WTC11 (cell line): Measurements from ENCODE around the gene ZNF629. TPM values are rescaled to one million over a fixed set of nuclear protein-coding genes. Genes with fewer than 3 reads are reported as not detected.

ENCODE experiments used
- ATAC-seq: fragments of 200-7000 bp; cut with Tn5 transposase; 2 replicates; pipeline ENCODE4 v1.10.0; 2021; ENCODE audit warnings: mild to moderate bottlenecking, moderate library complexity
- CTCF ChIA-PET: fragments of 300-600 bp; sonication (Branson Sonifier 250); formaldehyde crosslinking; loops from one replicate; lab custom pipeline; 2021; ENCODE audit warnings: antibody characterized with exemption; lab: Charles Lee
- POLR2A ChIA-PET: fragments of 350-600 bp; sonication (Branson Sonifier 250); formaldehyde crosslinking; loops from one replicate; lab custom pipeline; 2021; ENCODE audit warnings: antibody characterized with exemption; lab: Charles Lee
- DNase-seq: peaks from one replicate; pipeline ENCODE4 v3.0.0; 2021; ENCODE audit warnings: low spot score
- H3K27ac Mint-ChIP-seq: 2 replicates; pipeline ENCODE4 v1.8.0; 2021; ENCODE audit warnings: mixed read lengths
- H3K27me3 Mint-ChIP-seq: 2 replicates; pipeline ENCODE4 v1.8.0; 2021; ENCODE audit warnings: low read depth, mild to moderate bottlenecking, moderate library complexity, mixed read lengths
- H3K36me3 Mint-ChIP-seq: 2 replicates; pipeline ENCODE4 v1.8.0; 2021; ENCODE audit warnings: mixed read lengths
- H3K4me1 Mint-ChIP-seq: 2 replicates; pipeline ENCODE4 v1.8.0; 2022; ENCODE audit warnings: mixed read lengths
- H3K4me3 Mint-ChIP-seq: 2 replicates; pipeline ENCODE4 v1.8.0; 2021; ENCODE audit warnings: mild to moderate bottlenecking, moderate library complexity, mixed read lengths
- H3K9me3 Mint-ChIP-seq: 2 replicates; pipeline ENCODE4 v1.8.0; 2021; ENCODE audit warnings: mixed read lengths
- ATF1 ChIP-seq: sonication (generic); formaldehyde crosslinking; IDR thresholded peaks from 2 replicates; pipeline ENCODE4 v1.8.1; 2023; ENCODE audit warnings: mild to moderate bottlenecking, moderate library complexity, missing genetic modification reagents
- CREB1 ChIP-seq: sonication (generic); formaldehyde crosslinking; IDR thresholded peaks from 2 replicates; pipeline ENCODE4 v1.8.0; 2023; ENCODE audit warnings: mild to moderate bottlenecking, missing genetic modification reagents
- ELF4 ChIP-seq: sonication (generic); formaldehyde crosslinking; IDR thresholded peaks from 2 replicates; pipeline ENCODE4 v1.8.1; 2022; ENCODE audit warnings: low read depth, mild to moderate bottlenecking, moderate library complexity, missing genetic modification reagents
- ESRRA ChIP-seq: sonication (generic); formaldehyde crosslinking; IDR thresholded peaks from 2 replicates; pipeline ENCODE4 v1.8.1; 2022; ENCODE audit warnings: mild to moderate bottlenecking, missing genetic modification reagents, borderline replicate concordance
- FOXJ3 ChIP-seq: sonication (generic); formaldehyde crosslinking; IDR thresholded peaks from 2 replicates; pipeline ENCODE4 v1.9.0; 2021; ENCODE audit warnings: missing genetic modification reagents, mild to moderate bottlenecking, borderline replicate concordance
- FOXK1 ChIP-seq: sonication (generic); formaldehyde crosslinking; IDR thresholded peaks from 2 replicates; pipeline ENCODE4 v1.8.0; 2022; ENCODE audit warnings: mild to moderate bottlenecking, moderate library complexity, missing genetic modification reagents
- FOXP1 ChIP-seq: sonication (generic); formaldehyde crosslinking; IDR thresholded peaks from 2 replicates; pipeline ENCODE4 v1.8.0; 2022; ENCODE audit warnings: missing genetic modification reagents, mild to moderate bottlenecking, moderate library complexity, borderline replicate concordance
- MXD4 ChIP-seq: fragments of 250-450 bp; sonication (Bioruptor Pico); IDR thresholded peaks from 2 replicates; pipeline ENCODE4 v1.8.0; 2021; ENCODE audit warnings: mild to moderate bottlenecking, moderate library complexity, borderline replicate concordance
- NFYB ChIP-seq: sonication (generic); formaldehyde crosslinking; conservative IDR thresholded peaks from 2 replicates; pipeline ENCODE4 v1.8.0; 2022; ENCODE audit warnings: low read depth, missing genetic modification reagents
- NR2C2 ChIP-seq: sonication (generic); formaldehyde crosslinking; IDR thresholded peaks from 2 replicates; pipeline ENCODE4 v1.8.0; 2022; ENCODE audit warnings: mild to moderate bottlenecking, missing genetic modification reagents
- NR3C1 ChIP-seq: sonication (generic); formaldehyde crosslinking; conservative IDR thresholded peaks from 2 replicates; pipeline ENCODE4 v1.8.1; 2023; ENCODE audit warnings: low read depth, mild to moderate bottlenecking, missing genetic modification reagents
- RELA ChIP-seq: sonication (generic); formaldehyde crosslinking; IDR thresholded peaks from 2 replicates; pipeline ENCODE4 v1.8.1; 2022; ENCODE audit warnings: missing genetic modification reagents, mild to moderate bottlenecking, borderline replicate concordance
- ZNF317 ChIP-seq: sonication (generic); formaldehyde crosslinking; IDR thresholded peaks from 2 replicates; pipeline ENCODE4 v1.8.1; 2023; ENCODE audit warnings: low read depth, mild to moderate bottlenecking, moderate library complexity, missing genetic modification reagents, borderline replicate concordance
- ZNF396 ChIP-seq: fragments of 250-450 bp; sonication (Bioruptor Pico); IDR thresholded peaks from 2 replicates; pipeline ENCODE4 v1.8.0; 2021; ENCODE audit warnings: mild to moderate bottlenecking, moderate library complexity, borderline replicate concordance
- ZNF416 ChIP-seq: fragments of 250-450 bp; sonication (Bioruptor Pico); IDR thresholded peaks from 2 replicates; pipeline ENCODE4 v1.9.0; 2021; ENCODE audit warnings: mild to moderate bottlenecking, inconsistent platforms
- total RNA-seq: library from RNA; stranded (reverse); gene quantifications from 3 replicates; pipeline ENCODE4 v1.2.3, GENCODE V29; 2021
- TF ChIP-seq, protein P1 (sequence below): sonication (generic); formaldehyde crosslinking; IDR thresholded peaks from 2 replicates; pipeline ENCODE4 v1.8.0; 2022; ENCODE audit warnings: mild to moderate bottlenecking, missing genetic modification reagents
- TF ChIP-seq, protein P2 (sequence below): sonication (generic); formaldehyde crosslinking; IDR thresholded peaks from 2 replicates; pipeline ENCODE4 v1.8.1; 2022; ENCODE audit warnings: mild to moderate bottlenecking, moderate library complexity, missing genetic modification reagents
- TF ChIP-seq, protein P3 (sequence below): sonication (generic); formaldehyde crosslinking; IDR thresholded peaks from 2 replicates; pipeline ENCODE4 v1.8.1; 2023; ENCODE audit warnings: mild to moderate bottlenecking, missing genetic modification reagents, borderline replicate concordance
- TF ChIP-seq, protein P4 (sequence below): sonication (generic); formaldehyde crosslinking; IDR thresholded peaks from 2 replicates; pipeline ENCODE4 v1.8.1; 2023; ENCODE audit warnings: mild to moderate bottlenecking, missing genetic modification reagents, moderate library complexity
- TF ChIP-seq, protein P5 (sequence below): sonication (generic); formaldehyde crosslinking; IDR thresholded peaks from 2 replicates; pipeline ENCODE4 v1.8.1; 2023; ENCODE audit warnings: mild to moderate bottlenecking, moderate library complexity, missing genetic modification reagents
- TF ChIP-seq, protein P6 (sequence below): sonication (generic); formaldehyde crosslinking; IDR thresholded peaks from 2 replicates; pipeline ENCODE4 v1.8.0; 2022; ENCODE audit warnings: mild to moderate bottlenecking, missing genetic modification reagents
- TF ChIP-seq, protein P7 (sequence below): sonication (generic); formaldehyde crosslinking; IDR thresholded peaks from 2 replicates; pipeline ENCODE4 v1.8.1; 2022; ENCODE audit warnings: missing genetic modification reagents, borderline replicate concordance

ZNF629 gene
- total RNA-seq, 1 experiment from 2014 or later: 20.0 TPM

DNA sequence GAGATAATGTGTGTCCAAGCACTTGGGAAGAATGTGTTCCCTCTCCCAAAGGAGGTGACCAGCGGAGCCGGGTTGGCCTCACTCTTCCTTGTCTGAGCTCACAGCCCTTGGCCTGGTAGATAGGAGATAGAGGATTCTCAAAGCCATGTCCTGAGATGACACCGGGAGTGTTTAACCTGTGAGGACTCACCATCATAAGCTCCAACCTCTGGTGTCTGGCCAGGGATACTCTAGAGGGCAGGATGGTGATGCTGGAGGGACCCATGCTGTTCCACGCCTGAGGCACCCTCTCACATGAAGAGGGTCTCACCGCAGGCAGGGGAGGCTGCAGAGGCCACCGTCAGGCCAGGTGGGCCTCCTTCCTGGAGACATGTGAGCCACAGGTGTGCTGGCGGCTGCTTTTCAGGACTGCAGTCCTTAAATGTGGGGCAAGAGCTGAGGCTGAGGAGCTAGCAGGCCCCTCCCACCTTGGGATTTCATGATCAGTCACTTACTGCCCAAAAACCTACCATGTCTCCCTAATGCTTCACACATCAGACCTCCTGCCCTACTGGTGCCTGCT, 6.6 kb upstream of the ZNF629 start:
- Mint-ChIP-seq H3K36me3 (no peaks in the 10 kb centered on the region), H3K4me3 (no peak overlapping the region), H3K9me3 (no peaks in the 10 kb centered on the region), H3K27me3 (peaks cover 32% of the 10 kb centered on the region), H3K4me1 (0 out of 2 replicates have a peak, but pooled peaks cover 4% of the 10 kb centered on the region), H3K27ac (no peak overlapping the region)
- ChIA-PET POLR2A (no interaction called here), CTCF (interaction anchor here (1.5 kb wide), 2 partner anchors 21 to 52 kb away, joined by 5 to 8 read pairs; no protein-coding TSS in a partner anchor)
- no peak for ATAC-seq
- TF ChIP-seq, protein P1, sequence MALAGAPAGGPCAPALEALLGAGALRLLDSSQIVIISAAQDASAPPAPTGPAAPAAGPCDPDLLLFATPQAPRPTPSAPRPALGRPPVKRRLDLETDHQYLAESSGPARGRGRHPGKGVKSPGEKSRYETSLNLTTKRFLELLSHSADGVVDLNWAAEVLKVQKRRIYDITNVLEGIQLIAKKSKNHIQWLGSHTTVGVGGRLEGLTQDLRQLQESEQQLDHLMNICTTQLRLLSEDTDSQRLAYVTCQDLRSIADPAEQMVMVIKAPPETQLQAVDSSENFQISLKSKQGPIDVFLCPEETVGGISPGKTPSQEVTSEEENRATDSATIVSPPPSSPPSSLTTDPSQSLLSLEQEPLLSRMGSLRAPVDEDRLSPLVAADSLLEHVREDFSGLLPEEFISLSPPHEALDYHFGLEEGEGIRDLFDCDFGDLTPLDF: no peak
- TF ChIP-seq, protein P2, sequence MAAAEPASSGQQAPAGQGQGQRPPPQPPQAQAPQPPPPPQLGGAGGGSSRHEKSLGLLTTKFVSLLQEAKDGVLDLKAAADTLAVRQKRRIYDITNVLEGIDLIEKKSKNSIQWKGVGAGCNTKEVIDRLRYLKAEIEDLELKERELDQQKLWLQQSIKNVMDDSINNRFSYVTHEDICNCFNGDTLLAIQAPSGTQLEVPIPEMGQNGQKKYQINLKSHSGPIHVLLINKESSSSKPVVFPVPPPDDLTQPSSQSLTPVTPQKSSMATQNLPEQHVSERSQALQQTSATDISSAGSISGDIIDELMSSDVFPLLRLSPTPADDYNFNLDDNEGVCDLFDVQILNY: no peak
- TF ChIP-seq RELA (CRISPR knock-in tag): no peak
- TF ChIP-seq CREB1 (CRISPR knock-in tag): no peak
- TF ChIP-seq, protein P3, sequence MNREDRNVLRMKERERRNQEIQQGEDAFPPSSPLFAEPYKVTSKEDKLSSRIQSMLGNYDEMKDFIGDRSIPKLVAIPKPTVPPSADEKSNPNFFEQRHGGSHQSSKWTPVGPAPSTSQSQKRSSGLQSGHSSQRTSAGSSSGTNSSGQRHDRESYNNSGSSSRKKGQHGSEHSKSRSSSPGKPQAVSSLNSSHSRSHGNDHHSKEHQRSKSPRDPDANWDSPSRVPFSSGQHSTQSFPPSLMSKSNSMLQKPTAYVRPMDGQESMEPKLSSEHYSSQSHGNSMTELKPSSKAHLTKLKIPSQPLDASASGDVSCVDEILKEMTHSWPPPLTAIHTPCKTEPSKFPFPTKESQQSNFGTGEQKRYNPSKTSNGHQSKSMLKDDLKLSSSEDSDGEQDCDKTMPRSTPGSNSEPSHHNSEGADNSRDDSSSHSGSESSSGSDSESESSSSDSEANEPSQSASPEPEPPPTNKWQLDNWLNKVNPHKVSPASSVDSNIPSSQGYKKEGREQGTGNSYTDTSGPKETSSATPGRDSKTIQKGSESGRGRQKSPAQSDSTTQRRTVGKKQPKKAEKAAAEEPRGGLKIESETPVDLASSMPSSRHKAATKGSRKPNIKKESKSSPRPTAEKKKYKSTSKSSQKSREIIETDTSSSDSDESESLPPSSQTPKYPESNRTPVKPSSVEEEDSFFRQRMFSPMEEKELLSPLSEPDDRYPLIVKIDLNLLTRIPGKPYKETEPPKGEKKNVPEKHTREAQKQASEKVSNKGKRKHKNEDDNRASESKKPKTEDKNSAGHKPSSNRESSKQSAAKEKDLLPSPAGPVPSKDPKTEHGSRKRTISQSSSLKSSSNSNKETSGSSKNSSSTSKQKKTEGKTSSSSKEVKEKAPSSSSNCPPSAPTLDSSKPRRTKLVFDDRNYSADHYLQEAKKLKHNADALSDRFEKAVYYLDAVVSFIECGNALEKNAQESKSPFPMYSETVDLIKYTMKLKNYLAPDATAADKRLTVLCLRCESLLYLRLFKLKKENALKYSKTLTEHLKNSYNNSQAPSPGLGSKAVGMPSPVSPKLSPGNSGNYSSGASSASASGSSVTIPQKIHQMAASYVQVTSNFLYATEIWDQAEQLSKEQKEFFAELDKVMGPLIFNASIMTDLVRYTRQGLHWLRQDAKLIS (CRISPR knock-in tag): no peak
- no peak for TF ChIP-seq FOXK1 (CRISPR knock-in tag)
- TF ChIP-seq, protein P4, sequence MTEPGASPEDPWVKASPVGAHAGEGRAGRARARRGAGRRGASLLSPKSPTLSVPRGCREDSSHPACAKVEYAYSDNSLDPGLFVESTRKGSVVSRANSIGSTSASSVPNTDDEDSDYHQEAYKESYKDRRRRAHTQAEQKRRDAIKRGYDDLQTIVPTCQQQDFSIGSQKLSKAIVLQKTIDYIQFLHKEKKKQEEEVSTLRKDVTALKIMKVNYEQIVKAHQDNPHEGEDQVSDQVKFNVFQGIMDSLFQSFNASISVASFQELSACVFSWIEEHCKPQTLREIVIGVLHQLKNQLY (CRISPR knock-in tag): no peak
- no peak for TF ChIP-seq ZNF416 (CRISPR knock-in tag)
- TF ChIP-seq, protein P5, sequence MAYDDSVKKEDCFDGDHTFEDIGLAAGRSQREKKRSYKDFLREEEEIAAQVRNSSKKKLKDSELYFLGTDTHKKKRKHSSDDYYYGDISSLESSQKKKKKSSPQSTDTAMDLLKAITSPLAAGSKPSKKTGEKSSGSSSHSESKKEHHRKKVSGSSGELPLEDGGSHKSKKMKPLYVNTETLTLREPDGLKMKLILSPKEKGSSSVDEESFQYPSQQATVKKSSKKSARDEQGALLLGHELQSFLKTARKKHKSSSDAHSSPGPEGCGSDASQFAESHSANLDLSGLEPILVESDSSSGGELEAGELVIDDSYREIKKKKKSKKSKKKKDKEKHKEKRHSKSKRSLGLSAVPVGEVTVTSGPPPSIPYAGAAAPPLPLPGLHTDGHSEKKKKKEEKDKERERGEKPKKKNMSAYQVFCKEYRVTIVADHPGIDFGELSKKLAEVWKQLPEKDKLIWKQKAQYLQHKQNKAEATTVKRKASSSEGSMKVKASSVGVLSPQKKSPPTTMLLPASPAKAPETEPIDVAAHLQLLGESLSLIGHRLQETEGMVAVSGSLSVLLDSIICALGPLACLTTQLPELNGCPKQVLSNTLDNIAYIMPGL (CRISPR knock-in tag): no peak
- TF ChIP-seq ATF1: no peak
- no peak for TF ChIP-seq MXD4
- no peak for TF ChIP-seq ZNF317 (CRISPR knock-in tag)
- no peak for TF ChIP-seq ELF4
- TF ChIP-seq ZNF396 (CRISPR knock-in tag): no peak
- DNase-seq: no peak

DNA sequence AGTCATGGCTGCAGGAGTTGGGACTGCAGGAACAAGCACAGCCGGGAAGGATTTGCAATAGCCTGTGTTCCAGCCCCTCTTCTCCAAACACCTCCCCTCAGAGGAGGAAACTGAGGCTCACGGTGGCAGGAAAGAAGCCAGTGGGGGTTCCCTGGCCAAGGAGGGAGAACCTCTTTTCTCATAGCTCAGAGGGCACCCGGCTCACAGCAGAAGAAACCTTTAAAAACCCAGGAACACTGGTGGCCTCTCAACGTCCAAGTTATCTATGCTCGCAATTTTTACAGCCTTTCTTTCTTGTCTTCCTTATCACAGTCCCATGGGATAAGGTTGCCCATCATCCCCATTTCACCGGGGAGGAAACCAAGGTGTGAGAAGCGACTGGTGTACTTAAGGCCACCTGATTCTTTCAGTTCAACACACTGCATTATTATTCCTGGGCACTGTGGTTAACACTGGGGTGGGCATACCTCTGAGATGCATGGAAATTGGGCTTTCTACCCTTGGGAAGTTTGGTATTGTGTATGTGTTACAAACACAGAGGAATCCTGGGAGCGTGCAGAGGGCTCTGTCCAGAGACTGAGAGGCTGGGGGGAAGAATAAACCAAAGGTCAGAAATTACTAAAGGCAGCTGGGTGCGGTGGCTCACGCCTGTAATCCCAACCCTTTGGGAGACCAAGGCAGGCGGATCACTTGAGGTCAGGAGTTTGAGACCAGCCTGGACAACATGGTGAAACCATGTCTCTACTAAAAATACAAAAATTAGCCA, 791 bp upstream of the ZNF629 start:
- peaks cover 13% of the 10 kb centered on the region for H3K4me1 Mint-ChIP-seq
- ChIA-PET CTCF (interaction anchor here (0.9 to 2.0 kb wide), 7 partner anchors 15 to 154 kb away, joined by 3 to 12 read pairs (median 4); partner anchors contain the start of gene FBXL19), POLR2A (interaction anchor here (0.8 to 2.0 kb wide), 3 partner anchors 13 to 87 kb away, joined by 3 to 15 read pairs (median 6); no protein-coding TSS in a partner anchor)
- peaks cover 8% of the 10 kb centered on the region for H3K36me3 Mint-ChIP-seq
- H3K27ac Mint-ChIP-seq: no peak overlapping the region
- DNase-seq (no peak), ATAC-seq (no peak)
- H3K9me3 Mint-ChIP-seq: no peaks in the 10 kb centered on the region
- H3K4me3 Mint-ChIP-seq: peak overlapping the region; percentile 80
- peaks cover 17% of the 10 kb centered on the region for H3K27me3 Mint-ChIP-seq
- no peak for TF ChIP-seq ESRRA
- TF ChIP-seq, protein P6, sequence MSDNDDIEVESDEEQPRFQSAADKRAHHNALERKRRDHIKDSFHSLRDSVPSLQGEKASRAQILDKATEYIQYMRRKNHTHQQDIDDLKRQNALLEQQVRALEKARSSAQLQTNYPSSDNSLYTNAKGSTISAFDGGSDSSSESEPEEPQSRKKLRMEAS (CRISPR knock-in tag): no peak
- no peak for TF ChIP-seq NFYB (CRISPR knock-in tag)
- no peak for TF ChIP-seq NR2C2 (CRISPR knock-in tag)
- TF ChIP-seq FOXJ3: no peak
- TF ChIP-seq, protein P7, sequence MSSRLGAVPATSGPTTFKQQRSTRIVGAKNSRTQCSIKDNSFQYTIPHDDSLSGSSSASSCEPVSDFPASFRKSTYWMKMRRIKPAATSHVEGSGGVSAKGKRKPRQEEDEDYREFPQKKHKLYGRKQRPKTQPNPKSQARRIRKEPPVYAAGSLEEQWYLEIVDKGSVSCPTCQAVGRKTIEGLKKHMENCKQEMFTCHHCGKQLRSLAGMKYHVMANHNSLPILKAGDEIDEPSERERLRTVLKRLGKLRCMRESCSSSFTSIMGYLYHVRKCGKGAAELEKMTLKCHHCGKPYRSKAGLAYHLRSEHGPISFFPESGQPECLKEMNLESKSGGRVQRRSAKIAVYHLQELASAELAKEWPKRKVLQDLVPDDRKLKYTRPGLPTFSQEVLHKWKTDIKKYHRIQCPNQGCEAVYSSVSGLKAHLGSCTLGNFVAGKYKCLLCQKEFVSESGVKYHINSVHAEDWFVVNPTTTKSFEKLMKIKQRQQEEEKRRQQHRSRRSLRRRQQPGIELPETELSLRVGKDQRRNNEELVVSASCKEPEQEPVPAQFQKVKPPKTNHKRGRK (CRISPR knock-in tag): no peak
- TF ChIP-seq FOXP1 (CRISPR knock-in tag): no peak
- no peak for TF ChIP-seq NR3C1 (CRISPR knock-in tag)
